ENCODE data around the gene ITPR2. TPM values are rescaled to one million over a fixed set of nuclear protein-coding genes. Genes with fewer than 3 reads are reported as not detected.

Gene ITPR2
- total and polyA plus RNA-seq, 2 of the 13 experiments (the other 11 are each of a cell fraction or from before 2014, with no cell fraction given), result 31.9 to 81.9 TPM

DNA sequence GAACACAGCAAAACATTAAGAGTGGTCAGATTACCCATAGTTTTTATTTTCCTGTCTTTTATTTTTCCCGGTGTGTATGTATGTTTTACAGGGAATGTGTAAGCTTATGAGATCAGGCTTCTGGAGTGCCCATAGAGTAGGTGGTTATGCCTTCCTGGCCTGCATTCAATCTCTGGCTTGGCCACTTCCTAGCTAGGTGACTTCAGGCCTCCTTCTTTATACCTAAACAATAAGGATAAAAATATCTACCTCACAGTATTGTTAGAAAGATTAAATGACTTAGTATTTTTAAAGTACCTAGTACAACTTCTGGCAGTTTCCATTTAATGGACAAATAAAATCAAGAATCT is 42.4 kb downstream of the ITPR2 start:
- Histone ChIP-seq H2AFZ (ENCODE audit: low read length) (no peak overlapping the region), H3K27ac (ENCODE audit: extremely low read length, insufficient read depth, low read length) (peak overlapping the region; percentile 9), H3K4me3 (replicated peaks in 1 of 3; ENCODE audit: insufficient read depth in 1 of 3, low read depth in 2 of 3, low read length in 3 of 3) (no peak overlapping the region), H4K20me1 (ENCODE audit: insufficient read depth, low read length) (peaks cover 14% of the 10 kb centered on the region), H3K4me1 (ENCODE audit: insufficient read depth, low read length) (peaks cover 55% of the 10 kb centered on the region), H3K4me2 (ENCODE audit: low read depth, low read length) (no peak overlapping the region), H3K9me3 (ENCODE audit: low read length) (no peaks in the 10 kb centered on the region), H3K27me3 (ENCODE audit: control insufficient read depth in 1 of 2, insufficient read depth in 2 of 2, low read length in 2 of 2) (no peaks in the 10 kb centered on the region), H3K36me3 (replicated peaks in 1 of 2; ENCODE audit: control insufficient read depth in 1 of 2, insufficient read depth in 2 of 2, low read length in 2 of 2) (peaks cover 6 to 36% of the 10 kb centered on the region in 2 experiments), H3K79me2 (ENCODE audit: insufficient read depth, low read length) (peaks cover 60% of the 10 kb centered on the region), H3K9ac (ENCODE audit: insufficient read depth, low read depth, low read length) (no peak overlapping the region)
- FAIRE-seq, result no peak
- BruUV-seq (replicated peaks), result no TSS peak
- no peak; the same call in 2 of the 3 replicates for ATAC-seq
- 85% methylated on average over 1 of the region's 1 CpG for WGBS (ENCODE audit: low lambda C conversion rate)
- intact Hi-C loops (cut with micrococcal nuclease; ENCODE audit: unreplicated experiment) (no loop called here), in situ Hi-C loops (cut with HindIII; ENCODE audit: extremely low pct_ligation_motif_present, low pct_unique_long_range_greater_than_20kb) (no loop called here)
- POLR2A ChIA-PET, result interaction anchor here (1.0 kb wide), 1 partner anchor 54 kb away, joined by 5 read pairs; no protein-coding TSS in a partner anchor
- no peak for DNase-seq (ENCODE audit: low spot score)
- CTCF ChIA-PET (ENCODE audit: low intra/inter-chr PET ratio, low total read pairs), result no interaction called here
- TF ChIP-seq ZNF543 (CRISPR knock-in tag; IDR thresholded peaks at IDR 0.05), result no peak

DNA sequence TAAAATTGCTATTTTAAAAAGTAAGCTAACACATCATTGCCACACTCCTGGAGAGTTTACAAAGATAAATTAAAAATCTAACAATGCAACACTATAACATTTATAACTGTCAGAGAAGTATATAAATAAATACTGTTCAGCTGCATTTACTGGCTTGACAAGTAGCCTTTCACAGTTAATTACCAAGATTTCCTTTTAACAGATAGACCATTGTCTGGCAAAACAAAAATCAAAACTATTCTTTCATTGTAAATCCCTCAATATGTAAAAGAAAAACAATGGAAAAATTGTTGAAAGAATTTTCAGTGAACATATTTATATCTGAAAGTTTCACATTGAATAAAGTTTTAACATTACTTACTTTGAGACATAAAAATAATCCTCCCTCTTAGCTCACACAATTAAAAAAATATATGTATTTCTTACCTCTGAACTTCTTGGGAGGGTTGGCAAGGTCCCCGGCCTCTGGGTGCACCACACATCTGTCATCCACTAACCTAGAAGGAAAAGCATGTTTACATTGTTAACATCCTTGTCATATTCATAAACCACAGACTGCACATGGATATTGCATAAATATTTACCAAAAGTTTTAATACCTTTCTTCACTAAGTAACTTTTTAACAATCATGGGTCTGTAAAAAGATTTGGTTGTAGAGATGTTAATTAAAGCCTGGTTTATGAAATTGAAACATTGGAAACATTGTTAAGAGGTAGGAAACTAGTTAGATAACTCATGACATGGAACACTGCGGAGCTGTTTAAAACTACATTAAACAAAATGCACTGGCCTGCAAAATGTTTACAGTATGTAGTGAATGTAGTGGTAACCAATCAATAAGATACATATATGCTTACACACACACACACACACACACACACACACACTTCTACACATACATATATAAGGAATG is 43.0 kb downstream of the ITPR2 start:
- H4K20me1 ChIP-seq (ENCODE audit: insufficient read depth, low read length), result peaks cover 14% of the 10 kb centered on the region
- intact Hi-C loops (cut with micrococcal nuclease; ENCODE audit: unreplicated experiment), result no loop called here
- CTCF ChIA-PET (ENCODE audit: low intra/inter-chr PET ratio, low total read pairs), result no interaction called here
- ATAC-seq (no peak), FAIRE-seq (no peak), DNase-seq (ENCODE audit: low spot score) (no peak)
- H3K27ac ChIP-seq (ENCODE audit: extremely low read length, insufficient read depth, low read length), result no peak overlapping the region
- in situ Hi-C loops (cut with HindIII; ENCODE audit: extremely low pct_ligation_motif_present, low pct_unique_long_range_greater_than_20kb), result no loop called here
- H2AFZ ChIP-seq (ENCODE audit: low read length), result no peak overlapping the region
- no peak overlapping the region for H3K9ac ChIP-seq (ENCODE audit: insufficient read depth, low read depth, low read length)
- POLR2A ChIA-PET, result interaction anchor here (1.0 kb wide), 1 partner anchor 53 kb away, joined by 5 read pairs; no protein-coding TSS in a partner anchor
- no TSS peak for BruUV-seq (replicated peaks)
- peaks cover 6 to 35% of the 10 kb centered on the region in 2 experiments for H3K36me3 ChIP-seq (replicated peaks in 1 of 2; ENCODE audit: control insufficient read depth in 1 of 2, insufficient read depth in 2 of 2, low read length in 2 of 2)
- H3K9me3 ChIP-seq (ENCODE audit: low read length), result no peaks in the 10 kb centered on the region
- no peaks in the 10 kb centered on the region for H3K27me3 ChIP-seq (ENCODE audit: control insufficient read depth in 1 of 2, insufficient read depth in 2 of 2, low read length in 2 of 2)
- H3K4me3 ChIP-seq (replicated peaks in 1 of 3; ENCODE audit: insufficient read depth in 1 of 3, low read depth in 2 of 3, low read length in 3 of 3), result no peak overlapping the region
- peaks cover 54% of the 10 kb centered on the region for H3K79me2 ChIP-seq (ENCODE audit: insufficient read depth, low read length)
- H3K4me1 ChIP-seq (ENCODE audit: insufficient read depth, low read length), result peaks cover 55% of the 10 kb centered on the region
- WGBS (ENCODE audit: low lambda C conversion rate), result 77% methylated on average over 2 of the region's 2 CpGs
- no peak overlapping the region for H3K4me2 ChIP-seq (ENCODE audit: low read depth, low read length)
- TF ChIP-seq NR2F2 (IDR thresholded peaks at IDR 0.05; ENCODE audit: borderline replicate concordance, low read depth) (no peak), RARA (CRISPR knock-in tag; IDR thresholded peaks at IDR 0.05) (0 out of 2 replicates have a peak, but pooled peaks have one; percentile 27), HMG20A (CRISPR knock-in tag; IDR thresholded peaks at IDR 0.05; ENCODE audit: borderline replicate concordance) (0 out of 2 replicates have a peak, but pooled peaks have one; percentile 28), SMAD1 (CRISPR knock-in tag; IDR thresholded peaks at IDR 0.05; ENCODE audit: borderline replicate concordance, low read depth) (no peak), TCF7 (IDR thresholded peaks at IDR 0.05; ENCODE audit: low read depth) (no peak), FOXA1 (IDR thresholded peaks at IDR 0.05) (no peak), FOXA1 (CRISPR knock-in tag; IDR thresholded peaks at IDR 0.05) (peak; percentile 52; the same call in 1 of the 2 replicates), FOXA3 (CRISPR knock-in tag; IDR thresholded peaks at IDR 0.05) (peak; percentile 70), GATAD2A (CRISPR knock-in tag; IDR thresholded peaks at IDR 0.05) (peak; percentile 40; the same call in 1 of the 2 replicates), BCL6 (CRISPR knock-in tag; IDR thresholded peaks at IDR 0.05) (0 out of 2 replicates have a peak, but pooled peaks have one; percentile 20)
- TF ChIP-seq, protein P1, sequence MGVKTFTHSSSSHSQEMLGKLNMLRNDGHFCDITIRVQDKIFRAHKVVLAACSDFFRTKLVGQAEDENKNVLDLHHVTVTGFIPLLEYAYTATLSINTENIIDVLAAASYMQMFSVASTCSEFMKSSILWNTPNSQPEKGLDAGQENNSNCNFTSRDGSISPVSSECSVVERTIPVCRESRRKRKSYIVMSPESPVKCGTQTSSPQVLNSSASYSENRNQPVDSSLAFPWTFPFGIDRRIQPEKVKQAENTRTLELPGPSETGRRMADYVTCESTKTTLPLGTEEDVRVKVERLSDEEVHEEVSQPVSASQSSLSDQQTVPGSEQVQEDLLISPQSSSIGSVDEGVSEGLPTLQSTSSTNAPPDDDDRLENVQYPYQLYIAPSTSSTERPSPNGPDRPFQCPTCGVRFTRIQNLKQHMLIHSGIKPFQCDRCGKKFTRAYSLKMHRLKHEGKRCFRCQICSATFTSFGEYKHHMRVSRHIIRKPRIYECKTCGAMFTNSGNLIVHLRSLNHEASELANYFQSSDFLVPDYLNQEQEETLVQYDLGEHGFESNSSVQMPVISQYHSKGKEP (CRISPR knock-in tag; IDR thresholded peaks at IDR 0.05), result no peak
- TF ChIP-seq, protein P2, sequence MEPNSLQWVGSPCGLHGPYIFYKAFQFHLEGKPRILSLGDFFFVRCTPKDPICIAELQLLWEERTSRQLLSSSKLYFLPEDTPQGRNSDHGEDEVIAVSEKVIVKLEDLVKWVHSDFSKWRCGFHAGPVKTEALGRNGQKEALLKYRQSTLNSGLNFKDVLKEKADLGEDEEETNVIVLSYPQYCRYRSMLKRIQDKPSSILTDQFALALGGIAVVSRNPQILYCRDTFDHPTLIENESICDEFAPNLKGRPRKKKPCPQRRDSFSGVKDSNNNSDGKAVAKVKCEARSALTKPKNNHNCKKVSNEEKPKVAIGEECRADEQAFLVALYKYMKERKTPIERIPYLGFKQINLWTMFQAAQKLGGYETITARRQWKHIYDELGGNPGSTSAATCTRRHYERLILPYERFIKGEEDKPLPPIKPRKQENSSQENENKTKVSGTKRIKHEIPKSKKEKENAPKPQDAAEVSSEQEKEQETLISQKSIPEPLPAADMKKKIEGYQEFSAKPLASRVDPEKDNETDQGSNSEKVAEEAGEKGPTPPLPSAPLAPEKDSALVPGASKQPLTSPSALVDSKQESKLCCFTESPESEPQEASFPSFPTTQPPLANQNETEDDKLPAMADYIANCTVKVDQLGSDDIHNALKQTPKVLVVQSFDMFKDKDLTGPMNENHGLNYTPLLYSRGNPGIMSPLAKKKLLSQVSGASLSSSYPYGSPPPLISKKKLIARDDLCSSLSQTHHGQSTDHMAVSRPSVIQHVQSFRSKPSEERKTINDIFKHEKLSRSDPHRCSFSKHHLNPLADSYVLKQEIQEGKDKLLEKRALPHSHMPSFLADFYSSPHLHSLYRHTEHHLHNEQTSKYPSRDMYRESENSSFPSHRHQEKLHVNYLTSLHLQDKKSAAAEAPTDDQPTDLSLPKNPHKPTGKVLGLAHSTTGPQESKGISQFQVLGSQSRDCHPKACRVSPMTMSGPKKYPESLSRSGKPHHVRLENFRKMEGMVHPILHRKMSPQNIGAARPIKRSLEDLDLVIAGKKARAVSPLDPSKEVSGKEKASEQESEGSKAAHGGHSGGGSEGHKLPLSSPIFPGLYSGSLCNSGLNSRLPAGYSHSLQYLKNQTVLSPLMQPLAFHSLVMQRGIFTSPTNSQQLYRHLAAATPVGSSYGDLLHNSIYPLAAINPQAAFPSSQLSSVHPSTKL (CRISPR knock-in tag; IDR thresholded peaks at IDR 0.05), result 0 out of 2 replicates have a peak, but pooled peaks have one; percentile 30
